ENCODE data around the gene ABCA3. TPM values are rescaled to one million over a fixed set of nuclear protein-coding genes. Genes with fewer than 3 reads are reported as not detected.
A peak's percentile ranks its signal among the peaks of the same experiment; 100 is the strongest.
"Not testable (repeated sequence)": the region's sequence is repeated elsewhere in the genome, so short reads cannot be mapped to it uniquely, and the experiment has no call there.

ABCA3 gene
- total and polyA plus RNA-seq, 2 experiments from 2014 or later, result 3.0 to 4.1 TPM

- Mint-ChIP-seq H3K4me1 (peaks cover 25% of the 10 kb centered on the region), H3K4me3 (peak within 1 kb of the TSS; percentile 97), H3K27me3 (ENCODE audit: insufficient read depth, low read depth, poor library complexity) (peaks cover 10% of the 10 kb centered on the region), H3K9me3 (no peaks in the 10 kb centered on the region; the same call in 2 of the 3 replicates), H3K36me3 (ENCODE audit: low read depth) (peaks cover 42% of the 10 kb centered on the region), H3K27ac (peak within 1 kb of the TSS; percentile 99)
- Histone ChIP-seq H3K27me3 (ENCODE audit: insufficient read depth) (no peaks in the 10 kb centered on the region), H3K36me3 (ENCODE audit: insufficient read depth) (peaks cover 8% of the 10 kb centered on the region; the same call in 1 of the 2 replicates), H3K79me2 (replicated peaks; ENCODE audit: insufficient read depth) (peaks cover 57% of the 10 kb centered on the region), H4K20me1 (replicated peaks; ENCODE audit: insufficient read depth) (peaks cover 44% of the 10 kb centered on the region), H3K4me3 (peak within 1 kb of the TSS; percentile 94), H3F3A (replicated peaks; ENCODE audit: low read depth) (peaks cover 18% of the 10 kb centered on the region; the same call in 1 of the 2 replicates), H3K4me1 (ENCODE audit: insufficient read depth) (peaks cover 20% of the 10 kb centered on the region), H2AFZ (peak within 1 kb of the TSS; percentile 99), H3K9me2 (ENCODE audit: insufficient read depth) (no peaks in the 10 kb centered on the region), H3K4me2 (peak within 1 kb of the TSS; percentile 88), H3K27ac (ENCODE audit: low read depth) (peak within 1 kb of the TSS; percentile 97)
- peak; percentile 94 for DNase-seq (ENCODE audit: low spot score)
- peak; percentile 90 for ATAC-seq
- TF ChIP-seq ETS1 (IDR thresholded peaks at IDR 0.05) (peak; percentile 82), NANOG (IDR thresholded peaks at IDR 0.05; ENCODE audit: borderline replicate concordance) (no peak), EZH2 (IDR thresholded peaks at IDR 0.05; ENCODE audit: low read depth, unreplicated experiment) (no peak), CTCF (conservative IDR thresholded peaks at IDR 0.05; ENCODE audit: low read depth in 2 of 2) (no peak), REST (IDR thresholded peaks at IDR 0.05; ENCODE audit: unreplicated experiment) (peak; percentile 20), JUNB (IDR thresholded peaks at IDR 0.05; ENCODE audit: unreplicated experiment) (no peak), CREB1 (CRISPR knock-in tag; IDR thresholded peaks at IDR 0.05; ENCODE audit: low read depth) (peak; percentile 99), POLR2AphosphoS5 (IDR thresholded peaks at IDR 0.05; ENCODE audit: low read depth) (peak; percentile 97)
These were observed 72.4 kb downstream of the ABCA3 start, which contains the start of gene RNPS1 for GRCh38 chr16:2267913-2268666. RNPS1 (minus strand) TSS chr16:2268126; CDS start chr16:2264643, 3,483 bp downstream.

- peak; percentile 47 for DNase-seq (ENCODE audit: low spot score)
- H3K4me1 ChIP-seq (ENCODE audit: insufficient read depth), result peaks cover 20% of the 10 kb centered on the region
- H3K36me3 Mint-ChIP-seq (ENCODE audit: low read depth), result peaks cover 48% of the 10 kb centered on the region
These were observed 73.0 kb downstream of the ABCA3 start for GRCh38 chr16:2267505-2267912.

GRCh38 chr16:2266887-2267286 lies 73.6 kb downstream of the ABCA3 start:
- H3K4me2 ChIP-seq, result peak overlapping the region; percentile 88
- H4K20me1 ChIP-seq (replicated peaks; ENCODE audit: insufficient read depth), result peaks cover 56% of the 10 kb centered on the region
- H3K79me2 ChIP-seq (replicated peaks; ENCODE audit: insufficient read depth), result peaks cover 70% of the 10 kb centered on the region
- Mint-ChIP-seq H3K4me1 (peaks cover 25% of the 10 kb centered on the region), H3K4me3 (peak overlapping the region; percentile 97), H3K36me3 (ENCODE audit: low read depth) (peaks cover 54% of the 10 kb centered on the region), H3K27ac (peak overlapping the region; percentile 92)
- ATAC-seq; H3K9me3 Mint-ChIP-seq; H3K27me3 ChIP-seq (ENCODE audit: insufficient read depth); H3K9me2 ChIP-seq (ENCODE audit: insufficient read depth); DNase-seq (ENCODE audit: low spot score); H3K27me3 Mint-ChIP-seq (ENCODE audit: insufficient read depth, low read depth, poor library complexity); H2AFZ ChIP-seq: not testable (repeated sequence)
- H3K27ac ChIP-seq (ENCODE audit: low read depth), result peak overlapping the region; percentile 55; the same call in 1 of the 2 replicates
- peak overlapping the region; percentile 94 for H3K4me3 ChIP-seq
- H3K4me1 ChIP-seq (ENCODE audit: insufficient read depth), result peaks cover 20% of the 10 kb centered on the region
- H3K36me3 ChIP-seq (ENCODE audit: insufficient read depth), result peaks cover 20% of the 10 kb centered on the region
- H3F3A ChIP-seq (replicated peaks; ENCODE audit: low read depth), result peaks cover 27% of the 10 kb centered on the region

More at GRCh38 chr16:2267505-2267912, 73.0 kb downstream of the ABCA3 start:
- H4K20me1 ChIP-seq (replicated peaks; ENCODE audit: insufficient read depth), result peaks cover 50% of the 10 kb centered on the region
- ATAC-seq, result peak; percentile 75
- H3K4me2 ChIP-seq, result peak overlapping the region; percentile 88
- H3K27me3 Mint-ChIP-seq (ENCODE audit: insufficient read depth, low read depth, poor library complexity); H3K27me3 ChIP-seq (ENCODE audit: insufficient read depth); H3K9me3 Mint-ChIP-seq; H2AFZ ChIP-seq; H3K9me2 ChIP-seq (ENCODE audit: insufficient read depth): not testable (repeated sequence)
- Mint-ChIP-seq H3K4me3 (peak overlapping the region; percentile 97), H3K4me1 (peaks cover 25% of the 10 kb centered on the region), H3K27ac (peak overlapping the region; percentile 99)
- H3K4me3 ChIP-seq, result peak overlapping the region; percentile 94
- H3K79me2 ChIP-seq (replicated peaks; ENCODE audit: insufficient read depth), result peaks cover 63% of the 10 kb centered on the region
- H3F3A ChIP-seq (replicated peaks; ENCODE audit: low read depth), result peaks cover 22% of the 10 kb centered on the region
- peaks cover 14% of the 10 kb centered on the region for H3K36me3 ChIP-seq (ENCODE audit: insufficient read depth)
- H3K27ac ChIP-seq (ENCODE audit: low read depth), result peak overlapping the region; percentile 97
